Fibroblast of peridontal ligament (primary cell): ENCODE measurements around the gene CHTF8.

Source experiments
- DNase-seq: peaks from one replicate; pipeline ENCODE4 v3.0.0-alpha.2; 2010; ENCODE audit errors: extremely low read depth

Gene CHTF8

GRCh38 chr16:69113216-69113615 lies 19.2 kb downstream of the CHTF8 start:
- no peak for DNase-seq

DNA sequence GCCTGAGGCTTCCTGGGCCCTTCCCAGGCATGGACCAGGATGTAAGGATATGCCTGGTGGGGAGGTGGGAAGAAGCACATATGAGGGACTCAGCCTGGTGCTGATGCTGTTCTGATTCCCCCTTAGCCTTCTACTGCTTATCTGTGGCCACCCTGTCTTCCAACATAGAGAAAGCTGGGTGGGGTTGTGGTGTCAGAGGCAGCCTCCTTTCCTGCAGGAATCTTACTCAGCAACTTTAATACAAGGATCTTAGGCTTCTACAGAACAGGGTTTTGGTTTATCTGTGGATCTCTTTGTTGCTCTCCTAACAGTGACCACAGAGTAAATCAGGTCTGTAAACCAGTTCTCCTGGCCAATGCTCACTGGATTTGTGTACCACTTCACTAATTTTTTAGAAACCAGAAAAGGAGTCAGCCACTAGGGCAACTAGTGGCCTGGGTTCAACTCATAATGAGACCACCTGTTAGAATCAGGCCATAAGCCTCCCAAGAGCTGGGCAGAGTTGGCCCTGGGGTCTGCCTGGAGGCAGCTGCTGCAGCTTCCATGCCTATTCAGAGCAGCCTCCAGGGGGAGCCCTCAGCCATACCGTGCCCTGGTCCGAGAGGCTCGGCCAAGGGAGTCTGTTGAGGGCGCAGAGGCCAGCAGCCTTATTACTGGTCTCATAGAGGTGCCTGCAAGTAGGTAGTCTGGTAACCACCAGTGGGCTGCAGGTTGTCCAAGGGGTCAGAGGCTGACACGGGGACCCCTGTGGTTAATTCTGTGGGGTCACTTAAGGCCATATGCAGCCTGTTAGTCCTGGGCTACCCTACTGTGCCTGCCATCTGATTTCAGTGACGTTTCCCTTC lies 19.9 kb downstream of the CHTF8 start:
- DNase-seq, result no peak

DNA sequence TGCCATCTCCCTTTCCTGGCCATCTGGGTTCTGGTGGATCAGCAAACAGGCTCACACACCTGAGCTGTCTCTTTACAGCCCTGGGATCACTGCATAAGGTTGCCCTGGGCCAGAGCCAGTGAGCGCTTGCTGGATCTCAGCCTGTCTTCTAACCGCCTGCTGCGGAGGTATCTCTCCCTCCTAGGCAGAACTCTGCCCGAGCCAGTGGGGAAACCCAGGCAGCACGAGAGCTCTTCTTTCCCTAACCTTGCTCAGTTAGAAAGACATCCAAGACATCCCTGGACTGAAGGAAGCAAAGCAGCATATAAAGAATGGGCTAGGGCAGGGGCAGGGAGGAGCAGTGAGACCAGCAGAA lies 20.5 kb downstream of the CHTF8 start:
- DNase-seq, result no peak

GRCh38 chr16:69111216-69111875 lies 21.0 kb downstream of the CHTF8 start:
- no peak for DNase-seq

DNA sequence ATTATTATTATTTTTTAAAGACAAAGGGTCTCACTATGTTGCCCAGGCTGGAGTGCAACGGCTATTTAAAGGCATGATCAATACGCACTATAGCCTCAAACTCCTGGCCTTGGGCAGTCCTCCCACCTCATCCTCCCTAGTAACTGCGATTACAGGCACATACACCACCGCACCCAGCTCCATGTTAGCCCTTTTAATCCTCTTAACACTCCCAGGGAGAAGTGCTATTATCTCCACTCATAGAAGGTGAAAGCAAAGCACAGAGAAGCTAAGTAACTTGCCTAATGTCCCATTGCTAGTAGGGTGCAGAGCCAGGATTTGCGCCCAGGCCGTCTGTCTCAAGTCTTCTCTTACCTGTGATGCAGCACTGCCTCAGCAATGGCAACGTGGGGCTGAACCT lies 22.0 kb downstream of the CHTF8 start:
- DNase-seq, result no peak

DNA sequence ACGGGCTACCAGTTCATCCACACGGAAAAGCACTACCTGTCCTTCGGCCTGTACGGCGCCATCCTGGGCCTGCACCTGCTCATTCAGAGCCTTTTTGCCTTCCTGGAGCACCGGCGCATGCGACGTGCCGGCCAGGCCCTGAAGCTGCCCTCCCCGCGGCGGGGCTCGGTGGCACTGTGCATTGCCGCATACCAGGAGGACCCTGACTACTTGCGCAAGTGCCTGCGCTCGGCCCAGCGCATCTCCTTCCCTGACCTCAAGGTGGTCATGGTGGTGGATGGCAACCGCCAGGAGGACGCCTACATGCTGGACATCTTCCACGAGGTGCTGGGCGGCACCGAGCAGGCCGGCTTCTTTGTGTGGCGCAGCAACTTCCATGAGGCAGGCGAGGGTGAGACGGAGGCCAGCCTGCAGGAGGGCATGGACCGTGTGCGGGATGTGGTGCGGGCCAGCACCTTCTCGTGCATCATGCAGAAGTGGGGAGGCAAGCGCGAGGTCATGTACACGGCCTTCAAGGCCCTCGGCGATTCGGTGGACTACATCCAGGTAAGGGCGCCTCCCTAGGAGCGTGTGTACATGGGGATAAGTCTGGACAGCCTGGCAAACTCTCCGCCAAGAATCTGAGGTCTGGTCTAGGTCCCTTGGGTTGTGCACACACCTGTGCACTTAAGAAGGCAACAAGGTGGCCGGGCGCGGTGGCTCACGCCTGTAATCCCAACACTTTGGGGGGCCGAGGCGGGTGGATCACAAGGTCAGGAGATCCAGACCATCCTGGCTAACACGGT lies 22.7 kb downstream of the CHTF8 start:
- DNase-seq, result no peak

- no peak for DNase-seq
Observed at GRCh38 chr16:69108905-69109252, 23.5 kb downstream of the CHTF8 start.

GRCh38 chr16:69108064-69108904 lies 24.1 kb downstream of the CHTF8 start:
- DNase-seq, result no peak

GRCh38 chr16:69107316-69107962 lies 24.9 kb downstream of the CHTF8 start:
- DNase-seq, result no peak

GRCh38 chr16:69106491-69107315 lies 25.7 kb downstream of the CHTF8 start:
- DNase-seq, result no peak

GRCh38 chr16:69105501-69106361 lies 26.7 kb downstream of the CHTF8 start, which contains the start of gene HAS3:
TSS of gene HAS3 (plus strand) at chr16:69105653. CDS start at chr16:69109396, 3,743 bp downstream.
- DNase-seq, result peak; percentile 66

GRCh38 chr16:69100071-69100691 lies 32.2 kb downstream of the CHTF8 start:
- no peak for DNase-seq

GRCh38 chr16:69095193-69095592 lies 37.2 kb downstream of the CHTF8 start:
- no peak for DNase-seq

DNA sequence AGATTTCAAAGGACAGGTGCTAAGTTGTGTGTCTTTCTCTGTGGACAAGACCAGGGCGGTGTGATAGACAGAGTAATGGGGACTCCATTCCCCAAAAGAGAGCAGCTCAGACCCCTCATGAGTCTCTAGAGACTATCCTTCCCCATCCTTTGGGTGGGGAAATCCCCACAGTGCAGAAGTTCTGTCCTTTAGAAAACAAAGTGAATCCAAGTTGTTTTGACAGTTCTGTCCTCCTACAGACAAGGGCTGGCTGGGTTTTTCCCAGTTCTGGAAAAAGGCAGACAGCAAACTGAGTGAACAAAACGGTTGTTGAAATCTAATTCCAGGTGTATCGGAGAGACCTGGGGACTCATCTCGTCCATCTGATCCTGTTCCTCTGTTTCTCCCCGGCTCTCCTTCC lies 37.9 kb downstream of the CHTF8 start:
- DNase-seq, result no peak

DNA sequence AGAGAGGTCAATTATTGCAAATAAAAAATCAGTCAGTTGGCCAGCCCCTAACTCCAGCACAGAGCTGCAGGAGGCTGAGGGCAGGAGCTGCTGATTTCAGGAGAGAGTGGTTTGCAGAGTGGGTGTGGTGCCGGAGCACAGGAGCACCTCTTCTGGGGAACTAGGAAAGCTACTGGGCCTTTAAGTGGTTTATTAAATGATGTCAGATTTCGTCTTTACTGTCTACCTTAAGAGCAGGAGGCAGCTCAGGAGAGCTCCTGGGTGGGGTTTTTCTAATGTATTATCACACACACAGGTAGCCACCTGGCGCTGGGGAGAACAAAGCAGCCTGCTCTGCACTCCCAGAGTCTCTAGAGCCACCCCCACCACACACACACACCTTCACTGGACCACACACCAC lies 38.4 kb downstream of the CHTF8 start:
- no peak for DNase-seq

DNA sequence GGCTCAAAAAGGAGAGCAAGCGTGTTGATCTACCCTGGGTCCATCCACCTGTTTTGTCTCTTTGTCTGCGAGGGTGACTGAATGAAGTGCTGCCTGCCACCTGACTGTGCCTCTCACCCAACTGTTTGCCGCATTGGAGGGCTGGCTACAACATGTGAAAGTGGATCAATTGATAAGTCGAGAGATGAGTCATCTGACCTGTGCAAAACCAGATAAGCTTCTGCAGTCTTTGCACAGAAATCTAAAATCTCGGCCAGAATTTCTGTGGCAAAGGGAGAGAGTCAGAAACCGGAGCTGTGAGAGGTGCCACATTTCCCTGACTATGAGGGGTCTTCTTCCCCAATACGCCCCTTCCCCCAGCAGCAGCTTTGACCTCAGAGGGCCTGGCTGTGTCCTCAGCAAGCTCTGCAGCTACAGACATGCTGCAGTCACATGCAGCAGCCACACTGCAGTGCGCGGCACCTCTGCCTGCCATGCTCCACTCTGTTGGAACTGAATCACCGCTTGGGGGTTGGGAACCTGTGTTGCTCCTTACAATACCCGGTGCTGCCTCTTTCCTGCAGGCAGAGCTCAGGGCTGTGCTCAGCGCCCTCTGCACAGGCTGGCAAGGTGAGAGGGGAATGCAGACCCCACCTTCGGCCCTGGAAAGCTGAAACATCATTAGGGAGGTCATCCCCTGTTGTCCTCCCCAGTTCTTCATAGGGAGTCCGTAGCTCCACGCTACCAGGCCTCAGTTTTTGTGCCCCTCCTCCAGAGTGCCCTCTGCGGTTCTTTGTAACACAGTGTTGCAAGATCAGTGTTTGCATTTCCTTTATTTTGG lies 43.1 kb downstream of the CHTF8 start:
- DNase-seq, result no peak

DNA sequence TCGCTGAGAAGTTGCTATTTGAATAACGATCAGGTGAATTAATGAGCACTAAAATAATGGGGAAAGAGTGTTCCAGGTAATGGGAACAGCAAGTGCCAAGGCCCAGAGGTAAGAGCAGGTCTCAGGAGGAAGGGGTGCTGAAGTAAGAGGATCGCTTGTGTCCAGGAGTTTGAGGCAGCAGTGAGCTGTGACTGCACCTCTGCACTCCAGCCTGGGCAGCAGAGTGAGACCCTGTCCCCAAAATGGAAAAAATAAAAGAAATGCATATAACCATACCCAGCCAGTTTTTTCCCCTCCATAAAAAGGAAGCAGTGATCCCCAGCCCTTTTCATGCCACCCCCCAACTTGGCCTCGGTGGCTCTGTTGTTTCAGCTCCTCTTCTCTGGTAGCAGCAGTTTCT lies 43.7 kb downstream of the CHTF8 start:
- DNase-seq, result no peak

- no peak for DNase-seq
Observed at GRCh38 chr16:69087161-69087581, 45.2 kb downstream of the CHTF8 start.
